ENCODE data around the gene HSPA1A.

The HSPA1A gene

GRCh38 chr6:31825553-31825952, 10.2 kb downstream of the HSPA1A start:
- TF ChIP-seq CTCF (IDR thresholded peaks at IDR 0.05; ENCODE audit: control insufficient read depth, insufficient read depth, low read depth, low read length, missing control alignments): no peak
- no peak for DNase-seq (ENCODE audit: low read depth)
- no peak overlapping the region for H3K4me3 ChIP-seq (ENCODE audit: control insufficient read depth, low read depth, low read length)

DNA sequence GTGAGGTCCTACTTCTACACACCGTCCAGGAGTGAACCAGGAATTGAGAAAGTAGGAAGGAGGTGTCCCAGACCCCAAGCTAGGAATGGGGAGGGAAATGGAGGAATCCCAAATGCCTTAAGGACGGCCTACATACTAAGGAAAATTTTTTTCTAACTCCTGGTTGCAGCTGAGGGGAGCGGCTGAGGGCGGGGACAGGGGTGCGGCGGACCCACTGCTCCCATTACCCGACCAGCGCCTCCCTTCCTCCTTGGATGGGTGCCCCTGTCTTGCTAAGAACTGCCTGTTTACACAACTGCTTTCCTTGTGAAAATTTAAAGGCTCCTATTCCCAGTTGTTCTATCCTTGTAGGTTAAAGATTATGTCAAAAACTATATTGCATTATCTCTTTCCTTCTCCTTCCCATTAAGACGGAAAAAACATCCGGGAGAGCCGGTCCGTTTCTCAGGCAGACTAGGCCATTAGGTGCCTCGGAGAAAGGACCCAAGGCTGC, 11.5 kb downstream of the HSPA1A start:
- H3K4me3 ChIP-seq (ENCODE audit: control insufficient read depth, low read depth, low read length): peak overlapping the region; percentile 70
- peak; percentile 64 for DNase-seq (ENCODE audit: low read depth)
- TF ChIP-seq CTCF (IDR thresholded peaks at IDR 0.05; ENCODE audit: control insufficient read depth, insufficient read depth, low read depth, low read length, missing control alignments): no peak

DNA sequence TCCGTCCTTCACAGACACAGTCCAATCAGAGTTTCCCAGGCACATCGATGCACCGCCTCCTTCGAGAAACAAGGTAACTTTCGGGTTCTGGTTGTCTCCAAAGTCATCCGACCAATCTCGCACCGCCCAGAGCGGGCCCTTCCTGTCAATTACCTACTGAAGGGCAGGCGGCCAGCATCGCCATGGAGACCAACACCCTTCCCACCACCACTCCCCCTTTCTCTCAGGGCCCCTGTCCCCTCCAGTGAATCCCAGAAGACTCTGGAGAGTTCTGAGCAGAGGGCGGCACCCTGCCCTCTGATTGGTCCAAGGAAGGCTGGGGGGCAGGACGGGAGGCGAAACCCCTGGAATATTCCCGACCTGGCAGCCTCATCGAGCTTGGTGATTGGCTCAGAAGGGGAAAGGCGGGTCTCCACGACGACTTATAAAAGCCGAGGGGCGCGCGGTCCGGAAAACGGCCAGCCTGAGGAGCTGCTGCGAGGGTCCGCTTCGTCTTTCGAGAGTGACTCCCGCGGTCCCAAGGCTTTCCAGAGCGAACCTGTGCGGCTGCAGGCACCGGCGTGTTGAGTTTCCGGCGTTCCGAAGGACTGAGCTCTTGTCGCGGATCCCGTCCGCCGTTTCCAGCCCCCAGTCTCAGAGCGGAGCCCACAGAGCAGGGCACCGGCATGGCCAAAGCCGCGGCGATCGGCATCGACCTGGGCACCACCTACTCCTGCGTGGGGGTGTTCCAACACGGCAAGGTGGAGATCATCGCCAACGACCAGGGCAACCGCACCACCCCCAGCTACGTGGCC, 12.1 kb downstream of the HSPA1A start, which contains the start of gene HSPA1B:
Gene HSPA1B (plus strand): TSS at position 453 of the 794 bp plus-strand sequence. CDS start 213 bp downstream, at position 666.
- no peak for TF ChIP-seq CTCF (IDR thresholded peaks at IDR 0.05; ENCODE audit: control insufficient read depth, insufficient read depth, low read depth, low read length, missing control alignments)
- peak; percentile 99 for DNase-seq (ENCODE audit: low read depth)
- peak within 1 kb of the TSS; percentile 70 for H3K4me3 ChIP-seq (ENCODE audit: control insufficient read depth, low read depth, low read length)

DNA sequence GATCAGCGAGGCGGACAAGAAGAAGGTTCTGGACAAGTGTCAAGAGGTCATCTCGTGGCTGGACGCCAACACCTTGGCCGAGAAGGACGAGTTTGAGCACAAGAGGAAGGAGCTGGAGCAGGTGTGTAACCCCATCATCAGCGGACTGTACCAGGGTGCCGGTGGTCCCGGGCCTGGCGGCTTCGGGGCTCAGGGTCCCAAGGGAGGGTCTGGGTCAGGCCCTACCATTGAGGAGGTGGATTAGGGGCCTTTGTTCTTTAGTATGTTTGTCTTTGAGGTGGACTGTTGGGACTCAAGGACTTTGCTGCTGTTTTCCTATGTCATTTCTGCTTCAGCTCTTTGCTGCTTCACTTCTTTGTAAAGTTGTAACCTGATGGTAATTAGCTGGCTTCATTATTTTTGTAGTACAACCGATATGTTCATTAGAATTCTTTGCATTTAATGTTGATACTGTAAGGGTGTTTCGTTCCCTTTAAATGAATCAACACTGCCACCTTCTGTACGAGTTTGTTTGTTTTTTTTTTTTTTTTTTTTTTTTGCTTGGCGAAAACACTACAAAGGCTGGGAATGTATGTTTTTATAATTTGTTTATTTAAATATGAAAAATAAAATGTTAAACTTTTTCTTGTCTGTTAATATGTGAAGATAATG, 14.4 kb downstream of the HSPA1A start:
- TF ChIP-seq CTCF (IDR thresholded peaks at IDR 0.05; ENCODE audit: control insufficient read depth, insufficient read depth, low read depth, low read length, missing control alignments): peak; percentile 21
- H3K4me3 ChIP-seq (ENCODE audit: control insufficient read depth, low read depth, low read length): peak overlapping the region; percentile 85
- DNase-seq (ENCODE audit: low read depth): no peak

DNA sequence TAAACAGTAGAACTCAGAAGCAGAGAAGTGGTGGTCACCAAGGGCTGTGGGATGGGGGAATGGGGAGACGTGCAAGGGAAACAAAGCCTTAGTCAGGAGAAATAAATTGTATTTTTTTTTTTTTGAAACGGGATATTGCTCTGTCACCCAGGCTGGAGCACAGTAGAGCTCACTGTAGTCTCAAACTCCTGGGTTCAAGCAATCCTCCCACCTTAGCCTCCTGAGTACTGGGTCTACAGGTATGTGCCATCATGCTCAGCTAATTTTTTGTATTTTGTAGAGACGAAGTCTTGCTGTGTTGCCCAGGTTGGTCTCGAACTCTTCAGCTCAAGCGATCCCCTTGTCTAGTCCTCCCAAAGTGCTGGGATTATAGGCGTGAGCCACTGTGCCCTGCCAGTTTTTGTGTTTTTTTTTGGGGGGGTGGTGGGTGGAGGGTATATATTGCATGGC, 15.6 kb downstream of the HSPA1A start:
- no peak for DNase-seq (ENCODE audit: low read depth)
- TF ChIP-seq CTCF (IDR thresholded peaks at IDR 0.05; ENCODE audit: control insufficient read depth, insufficient read depth, low read depth, low read length, missing control alignments): no peak

GRCh38 chr6:31831350-31832215, 16.2 kb downstream of the HSPA1A start:
- no peak for TF ChIP-seq CTCF (IDR thresholded peaks at IDR 0.05; ENCODE audit: control insufficient read depth, insufficient read depth, low read depth, low read length, missing control alignments)
- no peak for DNase-seq (ENCODE audit: low read depth)
- H3K4me3 ChIP-seq (ENCODE audit: control insufficient read depth, low read depth, low read length): peak overlapping the region; percentile 85

More for the DNA sequence above, 15.6 kb downstream of the HSPA1A start:
- peak overlapping the region; percentile 85 for H3K4me3 ChIP-seq (ENCODE audit: control insufficient read depth, low read depth, low read length)
